Hepatocyte (in vitro differentiated cells): ENCODE data around the gene ZSCAN5B.

Experiments used
- CTCF ChIP-seq: fragments of 200-600 bp; sonication (generic); IDR thresholded peaks from 2 replicates; pipeline ENCODE4 v1.5.1; 2016; ENCODE audit warnings: antibody characterized with exemption, mild to moderate bottlenecking; ENCODE audit not compliant: poor library complexity
- EZH2 ChIP-seq: fragments of 200-600 bp; sonication (generic); IDR thresholded peaks from 2 replicates; pipeline ENCODE4 v1.6.1; 2016; ENCODE audit warnings: antibody characterized with exemption, mild to moderate bottlenecking, borderline replicate concordance

- no peak for TF ChIP-seq EZH2
- TF ChIP-seq CTCF, result no peak
Measured at GRCh38 chr19:56170261-56170660, 27.3 kb downstream of the ZSCAN5B start.
